Endodermal cell (in vitro differentiated cells): ENCODE data around the gene MEIKIN. TPM values are rescaled to one million over a fixed set of nuclear protein-coding genes. Genes with fewer than 3 reads are reported as not detected.

Experiments
- DNase-seq: peaks from one replicate; pipeline ENCODE4 v3.0.0-alpha.2; 2017
- H3K27ac ChIP-seq: 2 replicates; pipeline ENCODE4 v1.5.1; 2013; ENCODE audit warnings: mild to moderate bottlenecking, low read depth, low read length, moderate library complexity
- H3K27me3 ChIP-seq: 2 replicates; pipeline ENCODE4 v1.6.1; 2013; ENCODE audit warnings: mild to moderate bottlenecking, low read length, moderate library complexity; ENCODE audit not compliant: insufficient read depth, control insufficient read depth, poor library complexity, severe bottlenecking
- H3K36me3 ChIP-seq: 2 replicates; pipeline ENCODE4 v1.7.0; 2013; ENCODE audit warnings: mild to moderate bottlenecking, low read length, moderate library complexity; ENCODE audit not compliant: control insufficient read depth, insufficient read depth
- H3K4me1 ChIP-seq: one replicate; pipeline ENCODE4 v1.7.0; 2013; ENCODE audit warnings: low read length; ENCODE audit not compliant: control insufficient read depth, insufficient read depth
- H3K4me3 ChIP-seq: 2 replicates; pipeline ENCODE4 v1.5.1; 2013; ENCODE audit warnings: mild to moderate bottlenecking, low read length, moderate library complexity
- H3K9ac ChIP-seq: 2 replicates; pipeline ENCODE4 v1.6.1; 2013; ENCODE audit warnings: mild to moderate bottlenecking, low read length, moderate library complexity; ENCODE audit not compliant: poor library complexity, severe bottlenecking; ENCODE audit errors: extremely low read depth
- H3K9me3 ChIP-seq: 2 replicates; pipeline ENCODE4 v1.6.1; 2013; ENCODE audit warnings: mild to moderate bottlenecking, low read length, moderate library complexity; ENCODE audit not compliant: control insufficient read depth
- H3K27ac Mint-ChIP-seq: 2 replicates; pipeline ENCODE4 v1.8.0; 2020; ENCODE audit warnings: mixed read lengths
- H3K27me3 Mint-ChIP-seq: 2 replicates; pipeline ENCODE4 v1.8.0; 2021; ENCODE audit warnings: mild to moderate bottlenecking, mixed read lengths; ENCODE audit not compliant: insufficient read depth
- H3K36me3 Mint-ChIP-seq: 2 replicates; pipeline ENCODE4 v1.8.0; 2020; ENCODE audit warnings: low read depth, mixed read lengths
- H3K4me1 Mint-ChIP-seq: 2 replicates; pipeline ENCODE4 v1.8.0; 2020; ENCODE audit warnings: mixed read lengths
- H3K4me3 Mint-ChIP-seq: 2 replicates; pipeline ENCODE4 v1.8.0; 2020; ENCODE audit warnings: mild to moderate bottlenecking, moderate library complexity, mixed read lengths
- H3K9me3 Mint-ChIP-seq: 2 replicates; pipeline ENCODE4 v1.8.0; 2020; ENCODE audit warnings: mild to moderate bottlenecking, mixed read lengths
- CTCF ChIP-seq: fragments of 200-600 bp; sonication (generic); conservative IDR thresholded peaks from 2 replicates; pipeline ENCODE4 v1.5.0; 2021; ENCODE audit warnings: antibody characterized with exemption, mild to moderate bottlenecking
- WGBS, 2 experiments: methylation state at CpG; one replicate each; pipeline versions ENCODE4 v1.1.5 to v1.1.7; 2013; ENCODE audit warnings: missing lambda C conversion rate in 2 of 2, mixed read lengths in 1 of 2; ENCODE audit not compliant: insufficient coverage in 1 of 2, insufficient read length in 1 of 2; 5-methylcytosine and 5-hydroxymethylcytosine counted together
- total RNA-seq, 2 donors: library from RNA; stranded (reverse); fragmentation: NEBNext Ultra II Directional in 1 of 2; extraction: Animal tissue kit (Norgen Biotek cat#: 25700) in 1 of 2; gene quantifications; 2 replicates in 1 of 2; 3 replicates in 1 of 2; pipeline ENCODE4 v1.2.1, GENCODE V29; 2021

The MEIKIN gene
- total RNA-seq, 2 donors from 2014 or later, result not detected

DNA sequence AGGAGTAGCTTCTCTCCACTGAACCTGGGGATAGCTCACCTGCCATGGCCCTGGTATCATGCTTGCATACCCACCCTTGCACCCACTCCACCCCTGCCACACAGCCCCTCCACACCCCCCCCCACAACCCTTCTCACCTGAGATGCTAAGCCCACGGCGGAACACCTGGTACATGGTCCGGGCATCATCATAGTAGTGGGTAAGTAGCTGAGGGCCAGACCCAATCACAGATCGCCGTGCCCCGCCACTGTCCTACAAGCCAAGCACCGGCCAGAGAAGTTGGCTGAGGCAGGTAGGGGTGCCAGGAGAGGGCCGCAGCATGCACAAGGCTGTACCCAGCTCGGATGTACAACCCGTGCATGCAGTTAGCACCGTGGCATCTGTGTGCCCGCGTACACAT is 45.3 kb upstream of the MEIKIN start:
- Mint-ChIP-seq H3K27ac (no peak overlapping the region), H3K27me3 (no peaks in the 10 kb centered on the region), H3K9me3 (no peaks in the 10 kb centered on the region), H3K36me3 (no peaks in the 10 kb centered on the region), H3K4me1 (peaks cover 10% of the 10 kb centered on the region), H3K4me3 (no peak overlapping the region)
- Histone ChIP-seq H3K27ac (no peak overlapping the region), H3K9ac (no peak overlapping the region), H3K27me3 (no peaks in the 10 kb centered on the region), H3K9me3 (no peaks in the 10 kb centered on the region), H3K4me1 (peaks cover 7% of the 10 kb centered on the region), H3K36me3 (no peaks in the 10 kb centered on the region), H3K4me3 (no peak overlapping the region)
- WGBS, 2 experiments, result 93 to 98% methylated on average over 9 to 13 of the region's 13 CpGs
- no peak for DNase-seq
- no peak for TF ChIP-seq CTCF

DNA sequence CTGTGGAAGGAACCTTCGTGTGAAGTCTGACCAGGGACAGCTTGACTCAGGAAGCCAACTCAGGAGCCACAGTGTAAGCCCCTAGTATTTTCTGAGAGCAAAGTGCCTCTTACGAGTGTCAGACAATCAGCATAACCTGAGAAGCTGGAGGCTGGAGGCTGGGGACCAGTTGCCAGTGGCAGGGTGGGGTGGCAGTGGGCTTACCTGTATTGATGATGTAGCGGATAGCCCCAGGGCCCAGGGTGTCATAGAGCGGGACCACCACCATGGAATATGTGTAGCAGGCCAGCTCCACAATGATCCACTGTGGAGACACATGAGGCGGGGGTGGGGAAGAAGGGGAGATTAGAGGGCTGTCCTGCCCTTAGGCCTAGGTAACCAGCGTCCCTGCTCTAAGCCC is 43.1 kb upstream of the MEIKIN start:
- Mint-ChIP-seq H3K9me3 (no peaks in the 10 kb centered on the region), H3K4me3 (no peak overlapping the region), H3K27ac (no peak overlapping the region), H3K27me3 (no peaks in the 10 kb centered on the region), H3K36me3 (no peaks in the 10 kb centered on the region), H3K4me1 (no peaks in the 10 kb centered on the region)
- Histone ChIP-seq H3K27me3 (no peaks in the 10 kb centered on the region), H3K9me3 (no peaks in the 10 kb centered on the region), H3K9ac (no peak overlapping the region), H3K36me3 (no peaks in the 10 kb centered on the region), H3K4me3 (no peak overlapping the region), H3K4me1 (no peaks in the 10 kb centered on the region), H3K27ac (no peak overlapping the region)
- WGBS, 2 experiments, result 94 to 100% methylated on average over 1 to 6 of the region's 6 CpGs
- no peak for DNase-seq
- TF ChIP-seq CTCF, result no peak

GRCh38 chr5:131987251-131987650 is 41.8 kb upstream of the MEIKIN start:
- Mint-ChIP-seq H3K4me1 (no peaks in the 10 kb centered on the region), H3K4me3 (no peak overlapping the region), H3K27ac (no peak overlapping the region), H3K36me3 (no peaks in the 10 kb centered on the region), H3K9me3 (no peaks in the 10 kb centered on the region), H3K27me3 (no peaks in the 10 kb centered on the region)
- H3K27me3 ChIP-seq, result no peaks in the 10 kb centered on the region
- no peaks in the 10 kb centered on the region for H3K4me1 ChIP-seq
- H3K9me3 ChIP-seq, result no peaks in the 10 kb centered on the region
- H3K9ac ChIP-seq, result no peak overlapping the region
- no peak overlapping the region for H3K27ac ChIP-seq
- H3K4me3 ChIP-seq, result no peak overlapping the region
- DNase-seq, result no peak
- WGBS, 2 experiments, result 82% methylated on average over 3 of the region's 3 CpGs; no CpG with 5 or more reads in 1 of the 2 experiments
- TF ChIP-seq CTCF, result no peak
- no peaks in the 10 kb centered on the region for H3K36me3 ChIP-seq
